C4-2B (cell line): ENCODE measurements around the gene HES7.

Experiments used
- H3K27ac ChIP-seq: fragments of 450-650 bp; 2 replicates; pipeline ENCODE4 v1.5.1; 2017
- CTCF ChIP-seq: fragments of 450-650 bp; conservative IDR thresholded peaks from 2 replicates; pipeline ENCODE4 v1.5.1; 2017; ENCODE audit warnings: mild to moderate bottlenecking
- ZFX ChIP-seq: fragments of 450-650 bp; IDR thresholded peaks from 2 replicates; pipeline ENCODE4 v1.6.1; 2017

HES7 gene

GRCh38 chr17:8141045-8141444 is 17.1 kb upstream of the HES7 start:
- TF ChIP-seq ZFX (no peak), CTCF (no peak)

GRCh38 chr17:8140065-8141029 is 16.4 kb upstream of the HES7 start:
- H3K27ac ChIP-seq, result peak overlapping the region; percentile 58; the same call in 1 of the 2 replicates
- TF ChIP-seq ZFX (no peak), CTCF (no peak)

More at GRCh38 chr17:8141045-8141444, 17.1 kb upstream of the HES7 start:
- no peak overlapping the region for H3K27ac ChIP-seq

GRCh38 chr17:8138672-8139371 is 14.9 kb upstream of the HES7 start:
- peak overlapping the region; percentile 58 for H3K27ac ChIP-seq
- TF ChIP-seq CTCF, result peak; percentile 96
- no peak for TF ChIP-seq ZFX

GRCh38 chr17:8138374-8138671 is 14.4 kb upstream of the HES7 start:
- TF ChIP-seq CTCF, result no peak
- TF ChIP-seq ZFX, result no peak
- H3K27ac ChIP-seq, result peak overlapping the region; percentile 58

- H3K27ac ChIP-seq, result peak overlapping the region; percentile 58
- TF ChIP-seq ZFX, result no peak
- no peak for TF ChIP-seq CTCF
Observed at GRCh38 chr17:8137645-8138373, 13.9 kb upstream of the HES7 start.

GRCh38 chr17:8133941-8134340 is 10.0 kb upstream of the HES7 start:
- TF ChIP-seq CTCF (no peak), ZFX (no peak)
- no peak overlapping the region for H3K27ac ChIP-seq

GRCh38 chr17:8133399-8133798 is 9.5 kb upstream of the HES7 start:
- no peak overlapping the region for H3K27ac ChIP-seq

More at GRCh38 chr17:8133399-8133798, 9.5 kb upstream of the HES7 start:
- TF ChIP-seq CTCF (no peak), ZFX (no peak)
